Measurements from ENCODE around the gene BPNT1.
A peak's percentile ranks its signal among the peaks of the same experiment; 100 is the strongest.
"Not testable (repeated sequence)": the region's sequence is repeated elsewhere in the genome, so short reads cannot be mapped to it uniquely, and the experiment has no call there.

The BPNT1 gene

DNA sequence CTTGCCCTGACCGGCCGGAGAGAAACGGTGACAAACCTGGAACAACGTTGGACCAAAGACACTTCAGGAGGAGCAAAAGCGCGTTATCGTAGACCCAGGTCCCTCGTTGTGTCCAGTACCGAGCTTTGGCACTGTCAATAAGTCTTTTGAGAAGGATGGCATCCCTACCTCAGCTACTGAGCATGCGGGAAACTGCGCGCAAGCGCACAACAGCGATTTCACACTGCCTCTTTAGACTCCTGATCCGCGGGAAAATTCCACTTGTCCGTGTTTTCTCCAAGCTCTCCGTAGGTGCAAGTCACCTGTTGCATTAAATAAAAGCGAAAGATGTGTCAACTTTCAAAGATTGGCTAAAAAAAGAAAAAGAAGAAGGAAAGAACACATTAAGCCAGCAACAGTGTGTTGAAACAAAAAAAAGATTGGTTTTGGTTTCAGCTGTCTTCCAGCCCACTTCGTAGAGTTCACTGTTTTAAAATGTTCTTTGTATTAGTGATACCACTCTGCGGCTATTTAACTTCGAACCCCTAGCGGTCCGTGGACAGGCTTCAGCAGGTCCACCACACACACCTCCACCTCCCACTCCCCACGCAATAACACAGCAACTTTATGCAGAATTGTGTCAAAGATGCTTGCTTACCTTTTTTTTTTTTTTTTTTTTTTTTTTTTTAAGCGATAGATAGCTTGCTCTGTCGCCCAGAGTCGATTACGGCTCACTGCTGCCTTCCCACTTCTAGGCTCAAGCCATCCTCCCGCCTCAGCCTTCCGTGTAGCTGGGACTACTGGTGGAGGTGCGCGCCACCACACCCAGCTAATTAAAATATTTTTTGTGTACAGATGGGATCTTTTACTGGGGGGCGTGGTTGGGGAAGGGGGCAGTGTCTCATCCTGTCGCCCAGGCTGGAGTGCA lies at the start of gene BPNT1:
Gene BPNT1, minus strand, starts transcription at position 139 of the 907 bp plus-strand sequence. CDS start 9,942 bp downstream, outside the sequence.
- peak; percentile 90 for DNase-seq (ENCODE audit: low read depth)

GRCh38 chr1:220137019-220137786 lies 47.6 kb upstream of the BPNT1 start:
- DNase-seq (ENCODE audit: low read depth): no peak

- DNase-seq (ENCODE audit: low read depth): no peak
Observed at GRCh38 chr1:220135755-220136154, 46.2 kb upstream of the BPNT1 start.

GRCh38 chr1:220129479-220130210 lies 40.1 kb upstream of the BPNT1 start:
- no peak for DNase-seq (ENCODE audit: low read depth)

GRCh38 chr1:220127076-220127475 lies 37.5 kb upstream of the BPNT1 start:
- no peak for DNase-seq (ENCODE audit: low read depth)

- no peak for DNase-seq (ENCODE audit: low read depth)
Observed at GRCh38 chr1:220124542-220124941, 35.0 kb upstream of the BPNT1 start.

GRCh38 chr1:220123889-220124288 lies 34.3 kb upstream of the BPNT1 start:
- no peak for DNase-seq (ENCODE audit: low read depth)

DNA sequence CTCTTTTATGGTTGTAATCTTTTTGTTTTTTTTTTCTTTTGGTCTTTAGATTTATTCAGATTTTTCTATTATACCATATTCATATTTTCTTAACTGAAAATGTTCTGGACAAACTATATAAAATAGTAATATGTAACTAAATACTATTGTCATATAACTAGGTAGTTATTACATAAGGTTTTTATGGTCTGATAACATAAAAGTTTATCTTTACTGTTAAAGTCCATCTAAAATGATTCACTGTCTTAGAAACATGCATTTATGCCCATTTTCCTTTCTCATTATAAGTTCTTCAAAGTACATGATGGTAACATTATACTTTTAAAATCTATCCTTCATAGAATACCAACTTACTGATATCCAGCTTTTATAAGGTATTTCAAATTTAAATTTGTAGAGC lies 33.5 kb upstream of the BPNT1 start:
- no peak for DNase-seq (ENCODE audit: low read depth)

DNA sequence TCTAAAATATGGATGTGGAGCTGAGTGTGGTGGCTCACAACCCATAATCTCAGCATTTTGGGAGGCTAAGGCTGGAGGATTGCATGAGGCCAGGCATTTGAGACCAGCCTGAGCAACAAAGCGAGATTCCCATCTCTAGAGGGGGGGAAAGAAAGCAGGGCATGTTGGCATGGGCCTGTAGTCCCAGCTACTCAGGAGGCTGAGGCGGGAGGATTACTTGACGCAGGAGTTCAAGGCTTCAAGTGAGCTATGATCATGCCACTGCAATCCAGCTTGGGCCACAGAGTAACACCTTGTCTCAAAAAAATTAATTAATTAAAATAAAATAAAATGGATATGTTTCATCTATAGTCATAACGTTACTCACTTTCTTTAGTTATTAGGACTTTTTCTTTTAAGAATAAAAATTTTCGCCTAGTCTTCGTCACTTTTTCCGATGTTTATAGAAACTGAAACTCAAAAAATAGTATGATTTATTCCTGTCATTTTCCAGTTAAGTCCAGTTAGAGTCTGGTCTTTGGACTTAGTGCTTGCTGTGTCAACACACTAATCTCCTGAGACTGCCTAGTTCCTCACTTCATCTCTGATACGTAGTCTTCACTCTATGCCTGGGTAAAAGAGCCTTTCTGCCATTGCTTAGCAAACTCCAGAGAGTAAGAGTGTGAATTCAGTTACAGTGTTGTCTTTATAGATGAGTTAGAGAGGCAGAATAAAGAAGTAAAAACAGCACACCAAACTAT lies 32.4 kb upstream of the BPNT1 start:
- DNase-seq (ENCODE audit: low read depth): no peak

GRCh38 chr1:220119043-220119512 lies 29.5 kb upstream of the BPNT1 start:
- no peak for DNase-seq (ENCODE audit: low read depth)

- DNase-seq (ENCODE audit: low read depth): no peak
Observed at GRCh38 chr1:220113136-220113695, 23.6 kb upstream of the BPNT1 start.

GRCh38 chr1:220112600-220112999 lies 23.0 kb upstream of the BPNT1 start:
- not testable (repeated sequence) for DNase-seq (ENCODE audit: low read depth)

- DNase-seq (ENCODE audit: low read depth): not testable (repeated sequence)
Observed at GRCh38 chr1:220110473-220110872, 20.9 kb upstream of the BPNT1 start.

DNA sequence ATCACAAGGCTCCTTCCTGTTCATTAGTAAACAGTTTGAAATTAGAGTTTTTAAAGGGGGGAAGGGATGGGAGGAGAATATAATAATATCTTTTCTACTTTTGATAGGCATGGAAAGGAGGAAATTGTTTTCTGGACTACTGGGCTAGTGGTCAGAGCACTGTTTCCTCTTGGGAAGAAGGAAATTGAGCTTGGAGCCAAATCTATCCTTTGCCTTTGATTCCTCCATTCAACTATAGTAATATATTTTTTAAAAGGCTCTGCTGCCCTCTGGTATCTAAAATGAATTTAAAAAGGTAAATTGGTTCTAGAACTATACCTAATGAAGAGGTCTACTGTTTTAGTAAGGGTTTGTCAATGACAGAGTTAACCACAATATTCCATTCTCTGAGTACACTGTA lies 10.2 kb upstream of the BPNT1 start:
- no peak for DNase-seq (ENCODE audit: low read depth)

- peak; percentile 87 for DNase-seq (ENCODE audit: low read depth)
Observed at GRCh38 chr1:220094016-220094911, 4.7 kb upstream of the BPNT1 start, which contains the start of gene IARS2. Gene IARS2 (plus strand): TSS chr1:220094132. CDS start chr1:220094217, 85 bp downstream.

GRCh38 chr1:220093361-220094015 lies 3.9 kb upstream of the BPNT1 start:
- no peak for DNase-seq (ENCODE audit: low read depth)

GRCh38 chr1:220092694-220093093 lies 3.1 kb upstream of the BPNT1 start:
- no peak for DNase-seq (ENCODE audit: low read depth)

DNA sequence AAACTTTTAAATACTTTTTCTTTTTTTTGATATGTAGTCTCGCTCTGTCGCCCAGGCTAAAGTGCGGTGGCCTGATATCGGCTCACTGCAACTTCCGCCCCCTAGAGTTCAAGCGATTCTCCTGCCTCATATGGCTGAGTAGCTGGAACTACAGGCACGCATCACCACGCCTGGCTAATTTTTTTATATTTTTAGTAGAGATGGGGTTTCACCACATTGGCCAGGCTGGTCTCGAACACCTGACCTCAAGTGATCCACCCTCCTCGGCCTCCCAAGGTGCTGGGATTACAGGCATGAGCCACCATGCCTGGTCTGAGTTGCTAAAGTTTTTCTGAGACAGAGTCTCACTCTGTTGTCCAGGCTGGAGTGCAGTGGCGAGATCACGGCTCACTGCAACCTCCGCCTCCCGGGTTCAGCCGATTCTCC lies 3.3 kb downstream of the BPNT1 start:
- DNase-seq (ENCODE audit: low read depth): not testable (repeated sequence)

DNA sequence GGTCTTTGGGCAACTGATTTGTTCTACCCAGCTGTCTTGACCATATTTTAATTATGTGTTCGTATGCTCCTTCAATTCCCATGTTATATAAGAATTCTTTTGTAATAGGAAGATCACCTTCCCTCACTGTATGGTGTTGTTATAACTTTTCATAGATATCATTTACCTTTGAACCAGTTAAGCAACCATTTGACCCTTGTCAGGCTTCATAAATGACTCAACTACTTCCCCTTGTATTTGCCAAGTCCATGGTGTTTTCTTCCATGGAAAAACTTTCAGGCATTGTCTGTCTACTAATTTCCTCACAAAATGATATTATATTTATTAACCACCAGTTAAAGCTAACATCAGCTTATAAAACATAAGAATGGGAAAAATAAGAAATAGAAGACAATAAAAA lies 5.1 kb downstream of the BPNT1 start:
- DNase-seq (ENCODE audit: low read depth): no peak

Measured in activated T-helper 9 cell treated with anti-CD3 and anti-CD28 coated beads, Interleukin-2, amount 50 U/mL, for 16 hours (primary cell).